GM18861 (cell line): ENCODE results near the gene RAP2B.

ENCODE experiments used
- ATAC-seq: cut with Tn5 transposase; IDR thresholded peaks from one replicate; pipeline ENCODE4 v1.9.1; 2021; ENCODE audit not compliant: unreplicated experiment

RAP2B gene

GRCh38 chr3:153159771-153160397, 2.1 kb upstream of the RAP2B start:
- ATAC-seq = no peak

GRCh38 chr3:153160451-153161137, 1.4 kb upstream of the RAP2B start:
- peak; percentile 35 for ATAC-seq

- peak; percentile 80 for ATAC-seq
Measured at GRCh38 chr3:153161138-153161713, 800 bp upstream of the RAP2B start.

GRCh38 chr3:153162513-153163392, 727 bp downstream of the RAP2B start:
- ATAC-seq = no peak

- ATAC-seq = no peak
Measured at GRCh38 chr3:153163393-153163724, 1.3 kb downstream of the RAP2B start.

GRCh38 chr3:153163756-153164550, 1.9 kb downstream of the RAP2B start:
- no peak for ATAC-seq

GRCh38 chr3:153165261-153165681, 3.2 kb downstream of the RAP2B start:
- no peak for ATAC-seq

GRCh38 chr3:153166206-153166605, 4.2 kb downstream of the RAP2B start:
- ATAC-seq = no peak

- no peak for ATAC-seq
Measured at GRCh38 chr3:153166796-153167195, 4.8 kb downstream of the RAP2B start.

GRCh38 chr3:153169793-153170383, 7.9 kb downstream of the RAP2B start:
- ATAC-seq = no peak

- no peak for ATAC-seq
Measured at GRCh38 chr3:153171256-153171655, 9.2 kb downstream of the RAP2B start.

- no peak for ATAC-seq
Measured at GRCh38 chr3:153171918-153172317, 9.9 kb downstream of the RAP2B start.

GRCh38 chr3:153172796-153173757, 11.1 kb downstream of the RAP2B start:
- no peak for ATAC-seq

- no peak for ATAC-seq
Measured at GRCh38 chr3:153173758-153174516, 11.9 kb downstream of the RAP2B start.

GRCh38 chr3:153176197-153176596, 14.2 kb downstream of the RAP2B start:
- no peak for ATAC-seq

- no peak for ATAC-seq
Measured at GRCh38 chr3:153180860-153181372, 18.9 kb downstream of the RAP2B start.

- ATAC-seq = no peak
Measured at GRCh38 chr3:153182501-153183293, 20.7 kb downstream of the RAP2B start.
